GM23248 (cell line): ENCODE measurements around the gene OR2W3. TPM values are rescaled to one million over a fixed set of nuclear protein-coding genes. Genes with fewer than 3 reads are reported as not detected.

ENCODE experiments used
- DNase-seq: peaks from one replicate; pipeline ENCODE4 v3.0.0-alpha.2; 2015
- H2AFZ ChIP-seq: fragments of 200-600 bp; sonication (generic); 2 replicates; pipeline ENCODE4 v1.6.1; 2016; ENCODE audit warnings: antibody characterized with exemption
- H3F3A ChIP-seq: fragments of 200-600 bp; sonication (generic); 2 replicates; pipeline ENCODE4 v1.6.1; 2016; ENCODE audit warnings: mild to moderate bottlenecking, antibody characterized with exemption, mixed run types; ENCODE audit not compliant: insufficient read depth
- H3K27ac ChIP-seq: fragments of 200-600 bp; sonication (generic); 2 replicates; pipeline ENCODE4 v1.5.1; 2016; ENCODE audit warnings: mild to moderate bottlenecking
- H3K27me3 ChIP-seq: fragments of 200-600 bp; sonication (generic); replicated peaks from 2 replicates; pipeline ENCODE4 v1.6.1; 2016; ENCODE audit warnings: mild to moderate bottlenecking; ENCODE audit not compliant: insufficient read depth
- H3K36me3 ChIP-seq: fragments of 200-600 bp; sonication (generic); 2 replicates; pipeline ENCODE4 v1.6.1; 2016; ENCODE audit warnings: low read depth, mild to moderate bottlenecking
- H3K4me1 ChIP-seq: fragments of 200-600 bp; sonication (generic); 2 replicates; pipeline ENCODE4 v1.6.1; 2016; ENCODE audit warnings: mild to moderate bottlenecking; ENCODE audit not compliant: insufficient read depth
- H3K4me2 ChIP-seq: fragments of 200-600 bp; sonication (generic); one replicate; pipeline ENCODE4 v1.6.1; 2016; ENCODE audit warnings: mild to moderate bottlenecking; ENCODE audit not compliant: unreplicated experiment
- H3K4me3 ChIP-seq: fragments of 200-600 bp; sonication (generic); 2 replicates; pipeline ENCODE4 v1.5.1; 2016; ENCODE audit warnings: mild to moderate bottlenecking
- H3K79me2 ChIP-seq: fragments of 200-600 bp; sonication (generic); 2 replicates; pipeline ENCODE4 v1.6.1; 2016; ENCODE audit warnings: mild to moderate bottlenecking; ENCODE audit not compliant: insufficient read depth
- H3K9ac ChIP-seq: fragments of 200-600 bp; sonication (generic); 2 replicates; pipeline ENCODE4 v1.6.1; 2016; ENCODE audit warnings: mild to moderate bottlenecking
- H3K9me2 ChIP-seq: fragments of 200-600 bp; sonication (generic); 2 replicates; pipeline ENCODE4 v1.6.1; 2016; ENCODE audit warnings: mixed run types, mild to moderate bottlenecking, moderate library complexity; ENCODE audit not compliant: insufficient read depth
- H3K9me3 ChIP-seq: fragments of 200-600 bp; sonication (generic); one replicate; pipeline ENCODE4 v1.6.1; 2017; ENCODE audit warnings: low read depth
- H4K20me1 ChIP-seq: fragments of 200-600 bp; sonication (generic); 2 replicates; pipeline ENCODE4 v1.6.0; 2016; ENCODE audit not compliant: insufficient read depth
- EZH2 ChIP-seq: fragments of 200-600 bp; sonication (generic); IDR thresholded peaks from 2 replicates; pipeline ENCODE4 v1.6.1; 2018; ENCODE audit warnings: antibody characterized with exemption, mild to moderate bottlenecking; ENCODE audit not compliant: insufficient read depth, poor library complexity, severe bottlenecking
- EZH2phosphoT487 ChIP-seq: fragments of 200-600 bp; sonication (generic); IDR thresholded peaks from 2 replicates; pipeline ENCODE4 v1.6.1; 2018; ENCODE audit warnings: antibody characterized with exemption, moderate library complexity, mild to moderate bottlenecking, low read depth; ENCODE audit not compliant: insufficient read depth
- WGBS, 2 experiments: methylation state at CpG; one replicate each; pipeline ENCODE4 v1.1.6; 2015 to 2017; ENCODE audit warnings: low lambda C conversion rate in 2 of 2, low coverage in 1 of 2; ENCODE audit errors: missing lambda C conversion rate in 2 of 2; 5-methylcytosine and 5-hydroxymethylcytosine counted together
- in situ Hi-C: fragments of 300-500 bp; cut with MboI; formaldehyde crosslinking; loops from 2 replicates; pipeline ENCODE4 v1.15.0; 2020
- polyA plus RNA-seq: library from polyadenylated mRNA; unstranded; fragments of >200 nt; fragmentation: Nextera tagmentation; extraction: Ambion mirVana; gene quantifications from 2 replicates; pipeline ENCODE4 v1.2.1, GENCODE V29; 2016
- total RNA-seq: library from RNA; depleted of rRNA; stranded (reverse); fragments of >200 nt; shearing (Covaris generic); gene quantifications from 2 replicates; pipeline ENCODE4 v1.2.3, GENCODE V29; 2014; rRNA removed

OR2W3 gene
- total RNA-seq = not detected in 2 replicates
- not detected in 2 replicates for polyA plus RNA-seq

- H3K9me2 ChIP-seq = no peaks in the 10 kb centered on the region
- no peak for DNase-seq
- H3K79me2 ChIP-seq = no peaks in the 10 kb centered on the region
- WGBS, 2 experiments = 16 to 30% methylated on average over 2 of the region's 2 CpGs
- H3K9ac ChIP-seq = no peak within 1 kb of the TSS
- in situ Hi-C loops = no loop called here
- no peak within 1 kb of the TSS for H2AFZ ChIP-seq
- no peaks in the 10 kb centered on the region for H4K20me1 ChIP-seq
- H3K27me3 ChIP-seq = no peaks in the 10 kb centered on the region
- H3F3A ChIP-seq = no peaks in the 10 kb centered on the region
- no peak within 1 kb of the TSS for H3K4me3 ChIP-seq
- no peak for TF ChIP-seq EZH2phosphoT487
- no peak for TF ChIP-seq EZH2
- H3K9me3 ChIP-seq = no peaks in the 10 kb centered on the region
- no peak within 1 kb of the TSS for H3K4me2 ChIP-seq
- no peaks in the 10 kb centered on the region for H3K4me1 ChIP-seq
- no peaks in the 10 kb centered on the region for H3K36me3 ChIP-seq
- no peak within 1 kb of the TSS for H3K27ac ChIP-seq
These were observed at the start of gene OR2W3 for GRCh38 chr1:247895163-247895637. Gene OR2W3 (plus strand): TSS chr1:247895587. CDS start chr1:247895587, 0 bp downstream.

GRCh38 chr1:247845693-247846017 is 49.7 kb upstream of the OR2W3 start:
- Histone ChIP-seq H3K9me2 (no peaks in the 10 kb centered on the region), H3F3A (no peaks in the 10 kb centered on the region), H2AFZ (no peak overlapping the region), H3K36me3 (no peaks in the 10 kb centered on the region), H3K4me2 (no peak overlapping the region), H3K27me3 (no peaks in the 10 kb centered on the region), H3K9me3 (no peaks in the 10 kb centered on the region), H3K4me1 (no peaks in the 10 kb centered on the region), H3K79me2 (no peaks in the 10 kb centered on the region), H3K4me3 (no peak overlapping the region), H4K20me1 (no peaks in the 10 kb centered on the region), H3K27ac (no peak overlapping the region), H3K9ac (no peak overlapping the region)
- no peak for DNase-seq
- WGBS, 2 experiments = 21 to 22% methylated on average over 5 of the region's 5 CpGs
- in situ Hi-C loops = no loop called here
- TF ChIP-seq EZH2 (no peak), EZH2phosphoT487 (no peak)

DNA sequence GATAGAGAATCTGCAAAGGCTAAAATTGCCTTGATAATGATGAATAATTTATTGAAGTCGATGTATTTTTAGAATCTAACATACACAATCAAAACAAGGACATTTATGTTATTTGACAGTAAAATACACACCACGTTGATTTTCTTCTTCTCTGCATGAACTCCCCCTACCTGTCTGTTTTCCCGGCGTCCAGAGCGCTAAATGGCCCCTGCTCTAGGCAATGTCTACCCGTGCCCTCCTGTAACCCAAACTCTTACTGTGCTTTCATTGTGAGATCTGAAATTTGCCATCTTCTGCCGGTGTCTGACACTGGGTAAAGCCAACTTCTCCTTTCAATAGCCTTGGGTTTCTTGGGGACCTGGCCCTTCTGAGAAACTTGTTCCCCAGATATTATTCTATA is 47.0 kb upstream of the OR2W3 start:
- H3K9ac ChIP-seq = no peak overlapping the region
- DNase-seq = no peak
- 19 to 20% methylated on average over 7 of the region's 7 CpGs for WGBS, 2 experiments

GRCh38 chr1:247849616-247850015 is 45.8 kb upstream of the OR2W3 start:
- 28 to 31% methylated on average over 1 of the region's 1 CpG for WGBS, 2 experiments
- no peak overlapping the region for H3K4me3 ChIP-seq
- no peaks in the 10 kb centered on the region for H3K9me3 ChIP-seq
- no peak overlapping the region for H2AFZ ChIP-seq
- H3K36me3 ChIP-seq = no peaks in the 10 kb centered on the region
- no peak for DNase-seq
- H3K4me2 ChIP-seq = no peak overlapping the region
- no peak overlapping the region for H3K9ac ChIP-seq
- TF ChIP-seq EZH2 = no peak
- TF ChIP-seq EZH2phosphoT487 = no peak
- no peaks in the 10 kb centered on the region for H3K9me2 ChIP-seq
- no peaks in the 10 kb centered on the region for H3K79me2 ChIP-seq
- no peak overlapping the region for H3K27ac ChIP-seq
- in situ Hi-C loops = no loop called here
- H3K4me1 ChIP-seq = no peaks in the 10 kb centered on the region
- H4K20me1 ChIP-seq = no peaks in the 10 kb centered on the region
- no peaks in the 10 kb centered on the region for H3K27me3 ChIP-seq
- no peaks in the 10 kb centered on the region for H3F3A ChIP-seq

More for the DNA sequence above, 47.0 kb upstream of the OR2W3 start:
- Histone ChIP-seq H3F3A (no peaks in the 10 kb centered on the region), H3K27ac (no peak overlapping the region), H3K27me3 (no peaks in the 10 kb centered on the region), H3K9me2 (no peaks in the 10 kb centered on the region), H3K9me3 (no peaks in the 10 kb centered on the region), H4K20me1 (no peaks in the 10 kb centered on the region), H3K36me3 (no peaks in the 10 kb centered on the region), H2AFZ (no peak overlapping the region), H3K79me2 (no peaks in the 10 kb centered on the region), H3K4me1 (no peaks in the 10 kb centered on the region), H3K4me3 (no peak overlapping the region), H3K4me2 (no peak overlapping the region)
- TF ChIP-seq EZH2 = no peak
- TF ChIP-seq EZH2phosphoT487 = no peak
- in situ Hi-C loops = no loop called here
